Measurements from ENCODE around the gene MAEA. TPM values are rescaled to one million over a fixed set of nuclear protein-coding genes. Genes with fewer than 3 reads are reported as not detected.
A peak's percentile ranks its signal among the peaks of the same experiment; 100 is the strongest.

MAEA gene
- total and polyA plus RNA-seq, 9 of the 15 experiments (the other 6 are each of a cell fraction or from before 2014, with no cell fraction given) = 2.1 to 86.5 (median 45.0) TPM

DNA sequence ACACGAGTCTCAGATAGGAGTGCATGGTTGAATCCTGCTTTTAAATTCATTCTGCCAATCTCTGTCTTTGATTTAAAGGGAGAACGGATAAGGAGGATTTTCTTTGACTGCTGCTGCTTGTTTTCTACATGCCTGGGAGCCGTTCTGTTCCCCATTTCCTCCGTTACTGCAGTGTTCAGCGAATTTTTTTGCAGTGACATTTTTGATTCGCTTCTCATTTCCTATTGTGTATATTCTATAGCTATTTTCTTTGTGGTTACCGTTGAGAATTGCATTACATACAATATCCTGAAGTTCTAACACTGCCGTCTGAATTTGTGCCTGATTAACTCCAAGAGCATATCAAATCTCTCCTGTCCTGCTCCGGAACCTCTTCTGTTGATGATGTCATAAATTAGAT lies 14.8 kb upstream of the MAEA start (continued):
- TF ChIP-seq PTBP1 (IDR thresholded peaks at IDR 0.05; ENCODE audit: low read depth, low read length) = no peak
- TF ChIP-seq ARID3B (CRISPR knock-in tag; IDR thresholded peaks at IDR 0.05; ENCODE audit: borderline replicate concordance) = no peak
- no peak for TF ChIP-seq PRMT5 (CRISPR knock-in tag; IDR thresholded peaks at IDR 0.05)
- TF ChIP-seq BHLHE40 (IDR thresholded peaks at IDR 0.05; ENCODE audit: low read length) = no peak
- TF ChIP-seq, protein P1, sequence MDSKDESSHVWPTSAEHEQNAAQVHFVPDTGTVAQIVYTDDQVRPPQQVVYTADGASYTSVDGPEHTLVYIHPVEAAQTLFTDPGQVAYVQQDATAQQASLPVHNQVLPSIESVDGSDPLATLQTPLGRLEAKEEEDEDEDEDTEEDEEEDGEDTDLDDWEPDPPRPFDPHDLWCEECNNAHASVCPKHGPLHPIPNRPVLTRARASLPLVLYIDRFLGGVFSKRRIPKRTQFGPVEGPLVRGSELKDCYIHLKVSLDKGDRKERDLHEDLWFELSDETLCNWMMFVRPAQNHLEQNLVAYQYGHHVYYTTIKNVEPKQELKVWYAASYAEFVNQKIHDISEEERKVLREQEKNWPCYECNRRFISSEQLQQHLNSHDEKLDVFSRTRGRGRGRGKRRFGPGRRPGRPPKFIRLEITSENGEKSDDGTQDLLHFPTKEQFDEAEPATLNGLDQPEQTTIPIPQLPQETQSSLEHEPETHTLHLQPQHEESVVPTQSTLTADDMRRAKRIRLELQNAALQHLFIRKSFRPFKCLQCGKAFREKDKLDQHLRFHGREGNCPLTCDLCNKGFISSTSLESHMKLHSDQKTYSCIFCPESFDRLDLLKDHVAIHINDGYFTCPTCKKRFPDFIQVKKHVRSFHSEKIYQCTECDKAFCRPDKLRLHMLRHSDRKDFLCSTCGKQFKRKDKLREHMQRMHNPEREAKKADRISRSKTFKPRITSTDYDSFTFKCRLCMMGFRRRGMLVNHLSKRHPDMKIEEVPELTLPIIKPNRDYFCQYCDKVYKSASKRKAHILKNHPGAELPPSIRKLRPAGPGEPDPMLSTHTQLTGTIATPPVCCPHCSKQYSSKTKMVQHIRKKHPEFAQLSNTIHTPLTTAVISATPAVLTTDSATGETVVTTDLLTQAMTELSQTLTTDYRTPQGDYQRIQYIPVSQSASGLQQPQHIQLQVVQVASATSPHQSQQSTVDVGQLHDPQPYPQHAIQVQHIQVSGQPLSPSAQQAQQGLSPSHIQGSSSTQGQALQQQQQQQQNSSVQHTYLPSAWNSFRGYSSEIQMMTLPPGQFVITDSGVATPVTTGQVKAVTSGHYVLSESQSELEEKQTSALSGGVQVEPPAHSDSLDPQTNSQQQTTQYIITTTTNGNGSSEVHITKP (IDR thresholded peaks at IDR 0.05; ENCODE audit: partially characterized antibody) = no peak
- TF ChIP-seq EP400 (IDR thresholded peaks at IDR 0.05) = no peak

DNA sequence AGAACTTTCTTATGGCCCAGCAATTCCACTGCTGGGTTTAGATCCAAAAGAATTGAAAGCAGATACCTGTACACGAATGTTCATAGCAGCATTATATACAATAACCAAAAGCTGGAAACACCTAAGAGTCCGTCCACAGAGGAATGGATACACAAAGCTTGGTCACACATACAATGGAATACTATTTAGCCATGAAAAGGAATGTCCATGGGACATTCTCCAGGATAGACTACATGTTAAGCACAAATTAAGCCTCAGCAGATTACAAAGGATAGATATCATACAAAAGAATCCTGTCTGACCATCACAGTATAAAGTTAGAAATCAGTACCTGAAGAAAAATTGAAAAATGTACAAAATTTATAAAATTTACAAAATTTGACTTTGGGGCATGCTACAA lies 12.7 kb upstream of the MAEA start:
- FAIRE-seq = no peak

More for the DNA sequence above, 12.7 kb upstream of the MAEA start:
- H3K9me3 ChIP-seq (replicated peaks; ENCODE audit: control insufficient read depth, insufficient read depth, low read depth, low read length) = no peaks in the 10 kb centered on the region
- no peak overlapping the region for H3K27ac ChIP-seq (ENCODE audit: extremely low read depth, low read depth, low read length)
- H2AFZ ChIP-seq (ENCODE audit: low read depth, low read length) = no peak overlapping the region
- whole genome bisulfite sequencing (ENCODE audit: insufficient coverage, low coverage, missing lambda C conversion rate) = 0% methylated on average over 2 of the region's 2 CpGs
- H3K9ac ChIP-seq (ENCODE audit: insufficient read depth in 1 of 2, low read depth in 2 of 2, low read length in 2 of 2) = no peak overlapping the region
- H3K4me2 ChIP-seq (ENCODE audit: insufficient read depth, low read length) = no peak overlapping the region
- ChIA-PET POLR2A (no interaction called here), CTCF (ENCODE audit: low intra/inter-chr PET ratio) (no interaction called here)
- ATAC-seq (no peak), DNase-seq (ENCODE audit: extremely low read depth in 1 of 4, low spot score in 3 of 4) (no peak)
- no peaks in the 10 kb centered on the region for H3K79me2 ChIP-seq (ENCODE audit: control insufficient read depth, insufficient read depth, low read length)
- H3K9me1 ChIP-seq (ENCODE audit: control insufficient read depth, insufficient read depth, low read length) = no peaks in the 10 kb centered on the region
- no TSS peak for BruUV-seq (replicated peaks)
- no peaks in the 10 kb centered on the region for H3K36me3 ChIP-seq (ENCODE audit: control insufficient read depth, insufficient read depth, low read length)
- H3K4me3 ChIP-seq = no peak overlapping the region
- TF ChIP-seq ZNF507 (tag; conservative IDR thresholded peaks at IDR 0.05) (no peak), ZNF146 (CRISPR knock-in tag; IDR thresholded peaks at IDR 0.05; ENCODE audit: unreplicated experiment) (peak; percentile 60), FOXO4 (CRISPR knock-in tag; IDR thresholded peaks at IDR 0.05) (no peak)
- no peaks in the 10 kb centered on the region for H3K4me1 ChIP-seq (replicated peaks in 1 of 2; ENCODE audit: control insufficient read depth in 2 of 2, insufficient read depth in 2 of 2, low read length in 2 of 2)
- H3K27me3 ChIP-seq (ENCODE audit: control insufficient read depth in 2 of 2, insufficient read depth in 2 of 2, low read length in 2 of 2) = peaks cover 15 to 35% of the 10 kb centered on the region in 2 experiments
- in situ Hi-C loops (cut with MboI) (no loop called here), intact Hi-C loops (cut with micrococcal nuclease) (no loop called here)
- H4K20me1 ChIP-seq (replicated peaks; ENCODE audit: control insufficient read depth, insufficient read depth, low read length) = no peaks in the 10 kb centered on the region
